Psoas muscle (tissue), 8 donors: ENCODE measurements around the gene KLF12. TPM values are rescaled to one million over a fixed set of nuclear protein-coding genes. Genes with fewer than 3 reads are reported as not detected.

Experiments
- ATAC-seq, 4 donors: fragments of 200-7000 bp; cut with Tn5 transposase; one replicate each; pipeline ENCODE4 v1.9.1; 2020; ENCODE audit warnings: moderate library complexity in 3 of 4, mild to moderate bottlenecking in 2 of 4
- DNase-seq, 2 donors: peaks; one replicate each; pipeline ENCODE4 v3.0.0-alpha.2; 2020
- H3K27ac ChIP-seq: fragments of 200-600 bp; one replicate; pipeline ENCODE4 v1.8.0; 2022
- H3K27me3 ChIP-seq, 3 donors: fragments of 200-600 bp in 1 of 3; one replicate each; pipeline versions ENCODE4 v1.6.1 to v1.8.0; 2013 to 2022; ENCODE audit warnings: low read length in 2 of 3, mild to moderate bottlenecking in 2 of 3, moderate library complexity in 1 of 3; ENCODE audit not compliant: insufficient read depth in 3 of 3
- H3K36me3 ChIP-seq, 2 donors: fragments of 200-600 bp in 1 of 2; one replicate each; pipeline versions ENCODE4 v1.6.1 to v1.8.0; 2013 to 2022; ENCODE audit warnings: low read depth in 1 of 2, mild to moderate bottlenecking in 1 of 2, moderate library complexity in 1 of 2; ENCODE audit not compliant: insufficient read depth in 1 of 2
- H3K4me1 ChIP-seq: fragments of 200-600 bp; one replicate; pipeline ENCODE4 v1.8.0; 2022
- H3K4me3 ChIP-seq: fragments of 200-600 bp; one replicate; pipeline ENCODE4 v1.8.0; 2022; ENCODE audit warnings: mild to moderate bottlenecking
- H3K9me3 ChIP-seq: fragments of 200-600 bp; one replicate; pipeline ENCODE4 v1.8.0; 2022
- WGBS, 3 donors: extraction: QIAGEN DNeasy Blood & Tissue Kit; methylation state at CpG; one replicate each; pipeline versions ENCODE4 v1.1.6 to v1.1.7; 2013; 5-methylcytosine and 5-hydroxymethylcytosine counted together
- intact Hi-C, 2 donors: fragments of 100-400 bp; cut with DNase I; formaldehyde crosslinking; loops; one replicate each; pipeline versions ENCODE4 v1.11.0 to v1.14.2; 2022
- long read RNA-seq, 2 donors: library from polyadenylated mRNA; unstranded; transcript quantifications; one replicate each; pipeline ENCODE4 v2.0.0, GENCODE V29; 2021
- polyA plus RNA-seq, 3 donors: library from polyadenylated mRNA; stranded (reverse); fragments of 200-250 nt; gene quantifications; one replicate each; pipeline ENCODE4 v1.2.3, GENCODE V29; 2013
- total RNA-seq, 4 donors: library from RNA; stranded (reverse); fragmentation: NEBNext Ultra II Directional in 2 of 4; extraction: Animal tissue kit (Norgen Biotek cat#: 25700) in 2 of 4; gene quantifications; one replicate each; pipeline versions ENCODE4 v1.2.1 to v1.2.4, GENCODE V29; 2021 to 2023
- TF ChIP-seq, protein P1 (sequence below): fragments of 200-600 bp; IDR thresholded peaks from one replicate; pipeline ENCODE4 v1.8.0; 2022; ENCODE audit warnings: antibody characterized with exemption
- donor health status: healthy with polysubstance abuse.
- donor health status: DM: no; HTN: no; CAD: no; lungs with moderate emphysema.
- donor health status: Bipolar disorder and iron deficiency.
- donor health status: healthy.
- donor health status: DM: yes; HTN: yes; CAD: no.
- donor health status: DM: no; HTN: no; CAD: no.
- donor health status: DM: no; HTN: no; CAD: no.
- donor health status: DM: yes; HTN: yes; CAD: no.

The KLF12 gene
- total RNA-seq (10 to 100 TPM in 1 of 4 donors, 1 to 10 TPM in 3; 8.0 to 12.4 (median 8.6) TPM), polyA plus RNA-seq (1 to 10 TPM in 2 of 3 donors, under 1 TPM in 1; 0.55 to 2.1 (median 1.7) TPM)
- long read RNA-seq, donor 1, partial matches to known transcripts: 0 of 1 reads
- long read RNA-seq, donor 1, other reads (novel, unspliced or antisense): 1 of 1 reads
- long read RNA-seq, donor 2, partial matches to known transcripts: 0 of 6 reads
- long read RNA-seq, donor 2, other reads (novel, unspliced or antisense): 6 of 6 reads

DNA sequence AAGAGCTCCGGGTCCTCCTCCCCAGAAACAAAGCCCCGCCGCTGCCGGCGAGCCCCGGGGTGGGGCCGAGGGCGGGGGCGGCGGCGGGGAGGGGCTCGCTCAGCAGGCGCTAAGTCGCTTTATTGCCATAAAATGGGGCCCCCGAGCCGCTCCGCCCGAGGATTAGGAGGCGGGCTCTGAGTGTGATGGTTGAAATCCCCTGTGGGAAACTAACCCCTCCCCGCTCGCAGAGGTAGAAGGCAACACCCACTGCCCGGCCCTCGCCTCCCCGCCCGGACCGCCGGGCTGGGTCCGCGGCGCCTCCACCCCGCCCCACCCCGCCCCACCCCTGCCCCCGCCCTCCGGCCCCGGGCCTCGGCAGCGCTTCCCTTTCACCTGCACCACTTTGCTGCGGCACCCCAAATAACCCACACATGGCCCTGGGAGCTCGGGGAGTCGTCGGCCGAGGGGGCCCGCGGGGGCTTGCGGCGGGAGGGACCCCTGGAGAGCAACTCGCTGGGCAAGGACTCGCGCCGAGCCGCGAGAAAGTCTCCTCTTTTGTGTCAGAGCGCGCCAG lies at the start of gene KLF12:
TSS of gene KLF12 (minus strand) at position 184 of the 556 bp plus-strand sequence.
- no peaks in the 10 kb centered on the region for H3K27me3 ChIP-seq
- TF ChIP-seq, protein P1, sequence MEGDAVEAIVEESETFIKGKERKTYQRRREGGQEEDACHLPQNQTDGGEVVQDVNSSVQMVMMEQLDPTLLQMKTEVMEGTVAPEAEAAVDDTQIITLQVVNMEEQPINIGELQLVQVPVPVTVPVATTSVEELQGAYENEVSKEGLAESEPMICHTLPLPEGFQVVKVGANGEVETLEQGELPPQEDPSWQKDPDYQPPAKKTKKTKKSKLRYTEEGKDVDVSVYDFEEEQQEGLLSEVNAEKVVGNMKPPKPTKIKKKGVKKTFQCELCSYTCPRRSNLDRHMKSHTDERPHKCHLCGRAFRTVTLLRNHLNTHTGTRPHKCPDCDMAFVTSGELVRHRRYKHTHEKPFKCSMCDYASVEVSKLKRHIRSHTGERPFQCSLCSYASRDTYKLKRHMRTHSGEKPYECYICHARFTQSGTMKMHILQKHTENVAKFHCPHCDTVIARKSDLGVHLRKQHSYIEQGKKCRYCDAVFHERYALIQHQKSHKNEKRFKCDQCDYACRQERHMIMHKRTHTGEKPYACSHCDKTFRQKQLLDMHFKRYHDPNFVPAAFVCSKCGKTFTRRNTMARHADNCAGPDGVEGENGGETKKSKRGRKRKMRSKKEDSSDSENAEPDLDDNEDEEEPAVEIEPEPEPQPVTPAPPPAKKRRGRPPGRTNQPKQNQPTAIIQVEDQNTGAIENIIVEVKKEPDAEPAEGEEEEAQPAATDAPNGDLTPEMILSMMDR: no peak
- peak; percentile 78 to 82 (median 80) for ATAC-seq
- WGBS, 3 donors: 1% methylated on average over 19 to 54 of the region's 54 CpGs
- peak within 1 kb of the TSS; percentile 89 for H3K4me3 ChIP-seq
- intact Hi-C loops: loop anchor here (2.0 to 10.0 kb wide), 4 partner anchors 71 to 379 kb away; no protein-coding TSS in a partner anchor
- H3K9me3 ChIP-seq: no peaks in the 10 kb centered on the region
- H3K36me3 ChIP-seq: no peaks in the 10 kb centered on the region
- peaks cover 21% of the 10 kb centered on the region for H3K4me1 ChIP-seq
- H3K27ac ChIP-seq: peak within 1 kb of the TSS; percentile 90
- peak; percentile 81 to 90 for DNase-seq

DNA sequence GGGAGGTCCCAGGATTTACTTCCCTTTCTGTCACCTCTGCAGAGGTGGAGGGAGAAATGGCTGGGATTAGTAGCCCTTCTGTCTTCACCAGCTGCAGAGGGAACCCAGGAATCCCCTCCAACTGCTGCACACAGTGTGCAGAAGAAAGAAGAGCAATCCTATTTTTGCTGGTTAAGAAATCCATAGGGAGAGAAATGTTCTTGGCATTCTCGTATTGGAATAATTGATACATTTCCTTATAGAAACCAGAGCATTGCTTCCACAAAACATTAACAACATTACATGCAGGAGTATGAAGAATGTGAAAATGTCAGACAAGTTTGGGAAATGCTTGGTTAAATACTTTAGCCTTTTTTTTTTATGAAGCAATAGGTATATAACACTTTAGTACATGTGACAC lies 48.3 kb upstream of the KLF12 start:
- ATAC-seq (no peak), DNase-seq (no peak)
- no peaks in the 10 kb centered on the region for H3K27me3 ChIP-seq
- no peak overlapping the region for H3K27ac ChIP-seq
- WGBS, 3 donors: 85 to 92% (median 90%) methylated on average over 1 of the region's 1 CpG
- intact Hi-C loops: no loop called here
- no peaks in the 10 kb centered on the region for H3K36me3 ChIP-seq
- H3K4me3 ChIP-seq: no peak overlapping the region
- no peaks in the 10 kb centered on the region for H3K4me1 ChIP-seq
- TF ChIP-seq, protein P1: no peak
- H3K9me3 ChIP-seq: no peaks in the 10 kb centered on the region

DNA sequence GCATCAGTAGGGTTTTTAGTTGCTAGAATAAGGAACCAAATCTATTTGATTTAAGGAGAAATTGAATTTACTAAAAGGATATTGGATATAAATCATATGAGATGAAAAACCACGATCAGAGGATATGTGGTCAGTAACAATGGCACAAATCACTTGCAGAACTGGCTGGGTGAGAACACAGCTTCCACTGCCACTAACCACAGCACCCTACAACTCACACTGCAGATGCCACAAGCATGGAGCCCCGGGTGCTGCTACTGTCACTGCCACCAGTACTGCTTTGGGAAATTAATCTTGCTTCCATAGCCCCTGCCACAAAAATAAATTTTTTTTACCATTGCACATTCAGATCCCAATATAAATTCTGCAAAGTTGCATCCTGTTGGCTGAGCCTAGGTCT lies 40.6 kb upstream of the KLF12 start:
- 50 to 79% (median 76%) methylated on average over 2 of the region's 2 CpGs for WGBS, 3 donors
- no peaks in the 10 kb centered on the region for H3K36me3 ChIP-seq
- DNase-seq (no peak), ATAC-seq (no peak)
- H3K9me3 ChIP-seq: no peaks in the 10 kb centered on the region
- H3K4me1 ChIP-seq: peaks cover 2% of the 10 kb centered on the region
- no peaks in the 10 kb centered on the region for H3K27me3 ChIP-seq
- intact Hi-C loops: no loop called here
- no peak overlapping the region for H3K27ac ChIP-seq
- TF ChIP-seq, protein P1: no peak
- H3K4me3 ChIP-seq: no peak overlapping the region

DNA sequence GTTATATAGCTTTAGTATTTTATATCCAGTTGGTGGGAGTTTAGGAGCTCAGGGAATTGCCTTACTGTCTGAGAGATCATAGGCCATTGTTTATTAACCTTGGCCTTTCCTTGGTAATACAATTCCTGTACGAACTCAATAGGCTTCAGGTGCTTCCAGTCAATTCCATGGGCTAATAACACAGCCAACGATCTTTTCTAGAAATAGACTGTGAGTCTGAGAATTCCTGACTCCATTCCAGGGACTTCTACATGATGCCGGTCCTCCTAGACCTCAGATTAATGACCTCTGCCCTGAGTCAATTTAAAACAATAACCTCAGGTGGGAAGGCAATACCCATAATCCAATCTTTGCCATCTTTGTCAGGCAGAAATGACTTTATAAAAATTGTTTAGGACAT lies 39.6 kb upstream of the KLF12 start:
- no peaks in the 10 kb centered on the region for H3K27me3 ChIP-seq
- H3K36me3 ChIP-seq: no peaks in the 10 kb centered on the region
- peaks cover 8% of the 10 kb centered on the region for H3K4me1 ChIP-seq
- no peak overlapping the region for H3K4me3 ChIP-seq
- WGBS, 3 donors: 14 to 26% (median 25%) methylated on average over 3 of the region's 3 CpGs
- intact Hi-C loops: no loop called here
- DNase-seq: no peak
- peak; percentile 82 to 93 (median 89) for ATAC-seq
- H3K9me3 ChIP-seq: no peaks in the 10 kb centered on the region
- TF ChIP-seq, protein P1: no peak
- peak overlapping the region; percentile 68 for H3K27ac ChIP-seq

DNA sequence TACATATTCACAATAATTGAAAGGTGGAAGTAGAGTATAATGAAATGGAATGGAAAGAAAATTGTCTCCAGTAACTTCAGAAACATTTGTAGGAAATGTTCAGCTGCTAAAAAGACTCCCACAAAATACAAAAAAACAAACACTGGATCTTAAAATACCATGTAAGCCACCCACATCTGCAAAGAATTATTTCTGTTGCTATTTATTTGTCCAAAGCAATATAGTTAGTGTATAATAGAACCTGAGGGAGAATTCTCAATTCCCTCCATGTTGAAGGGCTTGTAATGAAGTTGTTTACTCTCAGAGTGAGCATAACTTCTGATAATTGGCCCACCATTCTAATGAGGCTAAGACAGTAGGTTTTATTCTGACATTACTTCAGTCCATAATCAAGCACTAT lies 37.4 kb upstream of the KLF12 start:
- TF ChIP-seq, protein P1: no peak
- Histone ChIP-seq H3K27ac (no peak overlapping the region), H3K27me3 (no peaks in the 10 kb centered on the region), H3K4me3 (no peak overlapping the region), H3K36me3 (no peaks in the 10 kb centered on the region), H3K9me3 (no peaks in the 10 kb centered on the region), H3K4me1 (peaks cover 8% of the 10 kb centered on the region)
- ATAC-seq (no peak), DNase-seq (no peak)
- intact Hi-C loops: no loop called here
